ENCODE results near the gene NOC4L. TPM values are rescaled to one million over a fixed set of nuclear protein-coding genes. Genes with fewer than 3 reads are reported as not detected.

Gene NOC4L
- total RNA-seq, 1 experiment from 2014 or later = 36.5 TPM

DNA sequence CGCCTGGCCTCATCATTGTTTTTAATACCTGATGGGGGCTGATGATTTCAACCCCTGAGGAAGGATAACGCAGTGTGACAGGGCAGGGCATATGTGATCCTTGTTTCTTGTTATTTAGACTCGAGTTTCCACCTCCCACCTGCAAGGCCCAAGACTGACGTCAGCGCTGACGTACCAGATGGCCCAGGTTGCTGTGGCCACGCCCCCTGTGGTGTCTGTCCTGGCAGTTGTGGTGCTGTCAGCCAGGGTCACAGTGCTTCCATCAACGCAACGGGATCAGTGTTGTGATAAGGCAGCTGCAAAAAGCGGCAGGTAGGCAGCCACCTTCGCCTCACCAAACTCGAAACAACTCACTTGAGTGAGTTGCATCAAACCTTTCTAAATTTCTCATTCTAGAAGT is 18.5 kb upstream of the NOC4L start:
- no peak overlapping the region for H3T11ph ChIP-seq (ENCODE audit: low read length)
- H4K91ac ChIP-seq (ENCODE audit: insufficient read length, low read depth, low read length) = no peak overlapping the region
- no peak overlapping the region for H3K4me2 ChIP-seq (ENCODE audit: insufficient read depth, insufficient read length, low read length)
- no peaks in the 10 kb centered on the region for H3K23me2 ChIP-seq (ENCODE audit: insufficient read length, low read depth, low read length, poor library complexity, severe bottlenecking)
- no peak overlapping the region for H2BK5ac ChIP-seq (ENCODE audit: insufficient read length, low read length)
- TF ChIP-seq, protein P1, sequence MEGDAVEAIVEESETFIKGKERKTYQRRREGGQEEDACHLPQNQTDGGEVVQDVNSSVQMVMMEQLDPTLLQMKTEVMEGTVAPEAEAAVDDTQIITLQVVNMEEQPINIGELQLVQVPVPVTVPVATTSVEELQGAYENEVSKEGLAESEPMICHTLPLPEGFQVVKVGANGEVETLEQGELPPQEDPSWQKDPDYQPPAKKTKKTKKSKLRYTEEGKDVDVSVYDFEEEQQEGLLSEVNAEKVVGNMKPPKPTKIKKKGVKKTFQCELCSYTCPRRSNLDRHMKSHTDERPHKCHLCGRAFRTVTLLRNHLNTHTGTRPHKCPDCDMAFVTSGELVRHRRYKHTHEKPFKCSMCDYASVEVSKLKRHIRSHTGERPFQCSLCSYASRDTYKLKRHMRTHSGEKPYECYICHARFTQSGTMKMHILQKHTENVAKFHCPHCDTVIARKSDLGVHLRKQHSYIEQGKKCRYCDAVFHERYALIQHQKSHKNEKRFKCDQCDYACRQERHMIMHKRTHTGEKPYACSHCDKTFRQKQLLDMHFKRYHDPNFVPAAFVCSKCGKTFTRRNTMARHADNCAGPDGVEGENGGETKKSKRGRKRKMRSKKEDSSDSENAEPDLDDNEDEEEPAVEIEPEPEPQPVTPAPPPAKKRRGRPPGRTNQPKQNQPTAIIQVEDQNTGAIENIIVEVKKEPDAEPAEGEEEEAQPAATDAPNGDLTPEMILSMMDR (conservative IDR thresholded peaks at IDR 0.05) = no peak
- no peak overlapping the region for H3K14ac ChIP-seq (ENCODE audit: insufficient read depth, low read length)
- H3K36me3 Mint-ChIP-seq (ENCODE audit: insufficient read depth in 1 of 3, low read depth in 3 of 3) = peaks cover 63 to 78% (median 64%) of the 10 kb centered on the region in 3 experiments
- no peak overlapping the region for H3K4ac ChIP-seq (ENCODE audit: low read depth, low read length)
- no peak overlapping the region for H3K9ac ChIP-seq (ENCODE audit: extremely low read depth, insufficient read length, low read length)
- no peak overlapping the region for H2AK5ac ChIP-seq (ENCODE audit: insufficient read length, low read length)
- no peak overlapping the region for H3K4me3 Mint-ChIP-seq
- no peak overlapping the region for H3K27ac Mint-ChIP-seq
- no peaks in the 10 kb centered on the region for H3K4me1 Mint-ChIP-seq
- no peaks in the 10 kb centered on the region for H3K79me1 ChIP-seq (ENCODE audit: insufficient read depth, low read depth, low read length, poor library complexity, severe bottlenecking)
- no peak overlapping the region for H2BK20ac ChIP-seq (ENCODE audit: low read depth, low read length, poor library complexity, severe bottlenecking)
- H2AFZ ChIP-seq (ENCODE audit: low read length) = no peak overlapping the region
- no peak overlapping the region for H2BK12ac ChIP-seq (ENCODE audit: insufficient read length, low read depth, low read length)
- H3K27me3 ChIP-seq (ENCODE audit: insufficient read depth, low read length) = no peaks in the 10 kb centered on the region
- H3K56ac ChIP-seq (ENCODE audit: insufficient read length, low read depth, low read length) = no peak overlapping the region
- no peak overlapping the region for H2BK15ac ChIP-seq (ENCODE audit: low read depth, low read length)
- H3K9me3 ChIP-seq (ENCODE audit: control insufficient read depth, low read depth, low read length) = peaks cover 21% of the 10 kb centered on the region
- H3K9me3 Mint-ChIP-seq = peaks cover 33 to 41% of the 10 kb centered on the region in 2 experiments
- DNase-seq = peak; percentile 26
- peaks cover 19% of the 10 kb centered on the region for H3K27me3 Mint-ChIP-seq (ENCODE audit: low read depth)
- no peaks in the 10 kb centered on the region for H3K4me1 ChIP-seq (ENCODE audit: insufficient read depth, low read length)
- H2BK120ac ChIP-seq (ENCODE audit: low read depth, low read length, poor library complexity, severe bottlenecking) = no peak overlapping the region
- no CpG with 5 or more reads among the region's 12 CpGs for WGBS (ENCODE audit: extremely low coverage, insufficient read length, low lambda C conversion rate)
- no peak overlapping the region for H3K23ac ChIP-seq (ENCODE audit: insufficient read length, low read depth, low read length)
- H4K8ac ChIP-seq (replicated peaks; ENCODE audit: insufficient read length, low read depth, low read length) = no peak overlapping the region
- H4K5ac ChIP-seq (ENCODE audit: insufficient read length, low read depth, low read length) = no peak overlapping the region
- H4K20me1 ChIP-seq (ENCODE audit: control insufficient read depth, insufficient read depth, insufficient read length) = no peaks in the 10 kb centered on the region
- H3K27ac ChIP-seq (ENCODE audit: insufficient read length, low read depth, low read length) = no peak overlapping the region
- H3K18ac ChIP-seq (ENCODE audit: insufficient read length, low read depth, low read length) = no peak overlapping the region
- H3K79me2 ChIP-seq (ENCODE audit: insufficient read depth, low read length) = no peaks in the 10 kb centered on the region
